Liver (tissue), 9 donors: ENCODE measurements around the gene DCTN1. TPM values are rescaled to one million over a fixed set of nuclear protein-coding genes. Genes with fewer than 3 reads are reported as not detected.

Experiments used
- DNase-seq: peaks from one replicate; pipeline ENCODE4 v3.0.0-alpha.2; 2017; ENCODE audit warnings: low spot score
- H3K27ac ChIP-seq, 2 donors: one replicate each; pipeline ENCODE4 v1.7.0; 2013; ENCODE audit warnings: inconsistent platforms in 2 of 2, low read length in 2 of 2, control low read depth in 1 of 2, low read depth in 1 of 2, mild to moderate bottlenecking in 1 of 2
- H3K27me3 ChIP-seq, 4 donors: one replicate each; pipeline versions ENCODE4 v1.6.1 to v1.7.0; 2013; ENCODE audit warnings: low read length in 3 of 4, inconsistent platforms in 1 of 4, mild to moderate bottlenecking in 1 of 4, moderate library complexity in 1 of 4; ENCODE audit not compliant: control insufficient read depth in 4 of 4, insufficient read depth in 4 of 4
- H3K36me3 ChIP-seq, 4 donors: one replicate each; pipeline versions ENCODE4 v1.6.1 to v1.7.0; 2013; ENCODE audit warnings: low read length in 3 of 4, mild to moderate bottlenecking in 3 of 4, low read depth in 1 of 4, moderate library complexity in 1 of 4; ENCODE audit not compliant: control insufficient read depth in 4 of 4, insufficient read depth in 3 of 4
- H3K4me1 ChIP-seq, 4 donors: one replicate each; pipeline versions ENCODE4 v1.6.1 to v1.7.0; 2013; ENCODE audit warnings: low read length in 3 of 4, mild to moderate bottlenecking in 3 of 4, moderate library complexity in 1 of 4; ENCODE audit not compliant: control insufficient read depth in 4 of 4, insufficient read depth in 4 of 4
- H3K4me3 ChIP-seq, 3 donors: one replicate each; pipeline versions ENCODE4 v1.6.1 to v1.7.0; 2013; ENCODE audit warnings: low read length in 3 of 3, control low read depth in 1 of 3, low read depth in 1 of 3, mild to moderate bottlenecking in 1 of 3
- H3K9ac ChIP-seq, 2 donors: one replicate each; pipeline ENCODE4 v1.7.0; 2013; ENCODE audit warnings: low read length in 2 of 2, mild to moderate bottlenecking in 2 of 2, moderate library complexity in 2 of 2, control low read depth in 1 of 2, low read depth in 1 of 2
- H3K9me3 ChIP-seq, 4 donors: one replicate each; pipeline versions ENCODE4 v1.6.1 to v1.7.0; 2013; ENCODE audit warnings: low read length in 3 of 4; ENCODE audit not compliant: control insufficient read depth in 4 of 4
- FOXA1 ChIP-seq: IDR thresholded peaks from 2 replicates; pipeline ENCODE4 v1.6.1; 2016; ENCODE audit warnings: antibody characterized with exemption
- FOXA2 ChIP-seq: IDR thresholded peaks from 2 replicates; pipeline ENCODE4 v1.6.1; 2016; ENCODE audit warnings: antibody characterized with exemption
- GABPA ChIP-seq, 2 donors: IDR thresholded peaks in 1 of 2; conservative IDR thresholded peaks in 1 of 2; 2 replicates each; pipeline ENCODE4 v1.6.1; 2016; ENCODE audit warnings: antibody characterized with exemption in 2 of 2, mild to moderate bottlenecking in 1 of 2, moderate library complexity in 1 of 2
- HNF4A ChIP-seq, 2 donors: conservative IDR thresholded peaks; 2 replicates each; pipeline ENCODE4 v1.6.1; 2016; ENCODE audit warnings: antibody characterized with exemption in 2 of 2, mild to moderate bottlenecking in 2 of 2
- HNF4G ChIP-seq: IDR thresholded peaks from 2 replicates; pipeline ENCODE4 v1.6.1; 2016; ENCODE audit warnings: antibody characterized with exemption
- JUND ChIP-seq, 2 donors: IDR thresholded peaks; 2 replicates each; pipeline ENCODE4 v1.6.1; 2016; ENCODE audit warnings: antibody characterized with exemption in 2 of 2
- NR2F2 ChIP-seq: IDR thresholded peaks from 2 replicates; pipeline ENCODE4 v1.6.1; 2016; ENCODE audit warnings: antibody characterized with exemption
- RAD21 ChIP-seq, 2 donors: IDR thresholded peaks; 2 replicates each; pipeline ENCODE4 v1.6.1; 2016; ENCODE audit warnings: antibody characterized with exemption in 2 of 2, mild to moderate bottlenecking in 2 of 2
- RXRA ChIP-seq, 2 donors: IDR thresholded peaks; 2 replicates each; pipeline ENCODE4 v1.6.1; 2017 to 2018; ENCODE audit warnings: antibody characterized with exemption in 2 of 2, mild to moderate bottlenecking in 1 of 2
- YY1 ChIP-seq: IDR thresholded peaks from 2 replicates; pipeline ENCODE4 v1.6.1; 2016; ENCODE audit warnings: antibody characterized with exemption, mild to moderate bottlenecking
- WGBS: extraction: QIAGEN DNeasy Blood & Tissue Kit; methylation state at CpG from one replicate; pipeline ENCODE4 v1.1.7; 2013; 5-methylcytosine and 5-hydroxymethylcytosine counted together
- polyA plus RNA-seq, 2 donors: library from polyadenylated mRNA; stranded (reverse) in 1 of 2; unstranded in 1 of 2; fragments of 200-250 nt in 1 of 2; fragments of >200 nt in 1 of 2; fragmentation: Nextera tagmentation in 1 of 2; extraction: Ambion mirVana in 1 of 2; gene quantifications; one replicate each; pipeline versions ENCODE4 v1.2.1 to v1.2.3, GENCODE V29; 2013 to 2015
- total RNA-seq, 2 donors: library from RNA; depleted of rRNA; stranded (reverse); fragments of >200 nt; gene quantifications; one replicate each; pipeline ENCODE4 v1.2.3, GENCODE V29; 2014
- TF ChIP-seq, protein P1 (sequence below): IDR thresholded peaks from 2 replicates; pipeline ENCODE4 v1.6.1; 2016; ENCODE audit warnings: antibody characterized with exemption, mild to moderate bottlenecking
- TF ChIP-seq, protein P2 (sequence below): IDR thresholded peaks from 2 replicates; pipeline ENCODE4 v1.6.1; 2016; ENCODE audit warnings: antibody characterized with exemption
- TF ChIP-seq, protein P3 (sequence below): IDR thresholded peaks from 2 replicates; pipeline ENCODE4 v1.6.1; 2016; ENCODE audit warnings: antibody characterized with exemption
- TF ChIP-seq, protein P4 (sequence below): fragments of 150-350 bp; IDR thresholded peaks from 2 replicates; pipeline ENCODE4 v1.5.1; 2017; ENCODE audit warnings: improper control_type of control experiment, low read depth, low read length; ENCODE audit not compliant: missing input control
- donor health status: healthy.
- donor health status: healthy.
- donor health status: healthy.
- donor health status: healthy.
- donor health status: healthy.

DCTN1 gene
- total and polyA plus RNA-seq, 4 donors: 29.7 to 40.9 (median 33.5) TPM

DNA sequence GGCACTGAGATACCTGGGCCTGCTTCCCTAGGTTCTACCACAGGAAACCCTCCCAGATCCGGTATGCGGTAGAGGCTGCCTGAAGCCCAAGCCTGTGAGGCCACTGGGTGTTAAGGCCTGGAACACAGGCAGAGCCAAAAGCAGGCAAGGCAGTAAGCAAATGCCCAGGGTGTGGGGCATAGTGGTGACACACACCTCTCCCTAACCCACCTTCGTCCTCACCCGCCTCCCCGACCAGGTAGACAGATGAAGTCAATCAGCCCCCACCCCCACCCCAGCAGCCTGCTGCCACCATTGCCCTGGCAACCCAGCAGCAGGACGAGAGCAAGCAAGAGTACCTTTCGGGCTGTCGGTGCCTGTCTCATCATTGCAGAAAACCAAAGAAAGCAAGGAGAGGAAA lies 6.1 kb downstream of the DCTN1 start:
- TF ChIP-seq FOXA1: no peak
- 90% methylated on average over 8 of the region's 8 CpGs for WGBS
- no peak overlapping the region for H3K27ac ChIP-seq
- DNase-seq: no peak
- H3K36me3 ChIP-seq: peaks cover 5 to 41% (median 22%) of the 10 kb centered on the region in 4 donors
- no peaks in the 10 kb centered on the region for H3K4me1 ChIP-seq
- H3K4me3 ChIP-seq: no peak overlapping the region
- H3K9me3 ChIP-seq: no peaks in the 10 kb centered on the region
- no peak overlapping the region for H3K9ac ChIP-seq
- H3K27me3 ChIP-seq: no peaks in the 10 kb centered on the region

DNA sequence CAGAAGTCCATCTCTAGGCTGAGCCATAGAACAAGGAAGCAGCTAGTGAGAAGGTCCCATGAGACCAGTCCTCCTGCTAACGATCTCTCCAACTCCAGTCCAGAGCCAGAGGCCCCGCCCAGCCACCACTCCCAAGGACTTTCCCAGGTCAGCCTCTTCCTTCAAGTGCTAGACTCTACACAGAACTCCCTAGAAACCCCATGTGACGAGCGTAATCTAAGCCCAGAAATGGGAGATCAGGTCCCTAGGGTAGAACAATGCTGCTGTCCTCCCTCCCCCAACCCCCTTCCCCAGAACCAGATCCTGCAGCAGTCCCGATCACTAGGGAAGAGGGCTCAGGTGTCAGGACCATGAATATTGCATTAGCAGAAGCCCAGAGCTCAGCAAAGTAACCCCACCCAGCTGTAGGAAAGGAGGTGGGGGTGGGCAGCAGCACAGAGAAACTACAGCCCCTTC lies 6.9 kb downstream of the DCTN1 start:
- Histone ChIP-seq H3K9ac (no peak overlapping the region), H3K27ac (no peak overlapping the region), H3K27me3 (no peaks in the 10 kb centered on the region), H3K4me3 (no peak overlapping the region), H3K36me3 (peaks cover 6 to 48% (median 29%) of the 10 kb centered on the region in 4 donors), H3K4me1 (no peaks in the 10 kb centered on the region), H3K9me3 (no peaks in the 10 kb centered on the region)
- 88% methylated on average over 5 of the region's 5 CpGs for WGBS
- no peak for TF ChIP-seq HNF4G
- no peak for TF ChIP-seq FOXA2
- DNase-seq: no peak

DNA sequence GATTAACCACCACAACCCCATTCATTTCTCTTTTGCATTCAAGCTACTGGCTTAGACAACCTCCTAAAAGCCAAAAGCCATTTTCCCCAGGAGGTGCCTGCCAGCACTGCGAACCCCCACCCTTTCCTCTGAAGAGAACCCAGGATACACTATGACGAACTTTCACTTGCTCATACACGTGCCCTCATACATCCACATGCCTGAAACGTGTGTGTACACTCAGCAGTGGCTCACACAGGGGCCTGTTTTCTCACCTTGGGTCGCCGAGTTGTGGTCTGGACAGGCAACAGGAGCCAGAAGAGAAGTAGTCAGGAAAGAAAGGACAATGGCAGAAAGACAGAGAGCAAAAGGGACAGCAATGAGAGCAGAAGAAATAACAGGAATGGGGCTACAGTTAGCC lies 7.4 kb downstream of the DCTN1 start:
- 94% methylated on average over 6 of the region's 6 CpGs for WGBS
- H3K9me3 ChIP-seq: no peaks in the 10 kb centered on the region
- H3K27ac ChIP-seq: no peak overlapping the region
- H3K9ac ChIP-seq: no peak overlapping the region
- H3K27me3 ChIP-seq: no peaks in the 10 kb centered on the region
- TF ChIP-seq GABPA (IDR thresholded peaks at IDR 0.05 in 1 of 2, conservative IDR thresholded peaks at IDR 0.05 in 1 of 2): no peak
- TF ChIP-seq, protein P1, sequence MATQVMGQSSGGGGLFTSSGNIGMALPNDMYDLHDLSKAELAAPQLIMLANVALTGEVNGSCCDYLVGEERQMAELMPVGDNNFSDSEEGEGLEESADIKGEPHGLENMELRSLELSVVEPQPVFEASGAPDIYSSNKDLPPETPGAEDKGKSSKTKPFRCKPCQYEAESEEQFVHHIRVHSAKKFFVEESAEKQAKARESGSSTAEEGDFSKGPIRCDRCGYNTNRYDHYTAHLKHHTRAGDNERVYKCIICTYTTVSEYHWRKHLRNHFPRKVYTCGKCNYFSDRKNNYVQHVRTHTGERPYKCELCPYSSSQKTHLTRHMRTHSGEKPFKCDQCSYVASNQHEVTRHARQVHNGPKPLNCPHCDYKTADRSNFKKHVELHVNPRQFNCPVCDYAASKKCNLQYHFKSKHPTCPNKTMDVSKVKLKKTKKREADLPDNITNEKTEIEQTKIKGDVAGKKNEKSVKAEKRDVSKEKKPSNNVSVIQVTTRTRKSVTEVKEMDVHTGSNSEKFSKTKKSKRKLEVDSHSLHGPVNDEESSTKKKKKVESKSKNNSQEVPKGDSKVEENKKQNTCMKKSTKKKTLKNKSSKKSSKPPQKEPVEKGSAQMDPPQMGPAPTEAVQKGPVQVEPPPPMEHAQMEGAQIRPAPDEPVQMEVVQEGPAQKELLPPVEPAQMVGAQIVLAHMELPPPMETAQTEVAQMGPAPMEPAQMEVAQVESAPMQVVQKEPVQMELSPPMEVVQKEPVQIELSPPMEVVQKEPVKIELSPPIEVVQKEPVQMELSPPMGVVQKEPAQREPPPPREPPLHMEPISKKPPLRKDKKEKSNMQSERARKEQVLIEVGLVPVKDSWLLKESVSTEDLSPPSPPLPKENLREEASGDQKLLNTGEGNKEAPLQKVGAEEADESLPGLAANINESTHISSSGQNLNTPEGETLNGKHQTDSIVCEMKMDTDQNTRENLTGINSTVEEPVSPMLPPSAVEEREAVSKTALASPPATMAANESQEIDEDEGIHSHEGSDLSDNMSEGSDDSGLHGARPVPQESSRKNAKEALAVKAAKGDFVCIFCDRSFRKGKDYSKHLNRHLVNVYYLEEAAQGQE: no peak
- no peak for TF ChIP-seq YY1
- no peak for TF ChIP-seq RAD21 (IDR thresholded peaks at IDR 0.05)
- TF ChIP-seq RXRA (IDR thresholded peaks at IDR 0.05): no peak
- TF ChIP-seq, protein P2, sequence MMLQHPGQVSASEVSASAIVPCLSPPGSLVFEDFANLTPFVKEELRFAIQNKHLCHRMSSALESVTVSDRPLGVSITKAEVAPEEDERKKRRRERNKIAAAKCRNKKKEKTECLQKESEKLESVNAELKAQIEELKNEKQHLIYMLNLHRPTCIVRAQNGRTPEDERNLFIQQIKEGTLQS: no peak
- no peak for TF ChIP-seq JUND (IDR thresholded peaks at IDR 0.05)
- TF ChIP-seq NR2F2: no peak
- H3K36me3 ChIP-seq: peaks cover 9 to 54% (median 34%) of the 10 kb centered on the region in 4 donors
- no peak for DNase-seq
- H3K4me1 ChIP-seq: no peaks in the 10 kb centered on the region
- no peak overlapping the region for H3K4me3 ChIP-seq

DNA sequence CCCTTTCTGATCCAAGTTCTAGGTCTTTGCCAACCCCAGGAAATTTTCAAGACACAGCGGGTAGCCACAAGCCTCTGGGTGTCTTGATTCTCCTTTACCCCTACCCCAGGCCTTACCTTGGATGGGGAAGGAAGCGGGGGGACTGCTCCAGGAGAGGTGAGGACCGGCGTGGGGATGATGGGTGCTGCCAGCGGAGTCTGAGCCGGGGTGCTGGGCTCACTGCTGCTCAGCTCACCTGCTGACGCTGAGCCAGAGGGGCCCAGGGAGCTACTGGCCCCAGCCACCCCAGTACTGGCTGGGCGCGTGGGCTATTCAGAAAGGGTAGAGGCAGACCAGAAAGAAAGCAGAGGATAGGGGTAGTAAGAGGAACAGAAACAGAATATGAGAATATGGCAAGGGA lies 8.7 kb downstream of the DCTN1 start:
- H3K27ac ChIP-seq: no peak overlapping the region
- no peaks in the 10 kb centered on the region for H3K4me1 ChIP-seq
- no peak for DNase-seq
- no peaks in the 10 kb centered on the region for H3K27me3 ChIP-seq
- no peak overlapping the region for H3K9ac ChIP-seq
- H3K36me3 ChIP-seq: peaks cover 10 to 59% (median 40%) of the 10 kb centered on the region in 4 donors
- H3K4me3 ChIP-seq: no peak overlapping the region
- 98% methylated on average over 9 of the region's 9 CpGs for WGBS
- H3K9me3 ChIP-seq: no peaks in the 10 kb centered on the region
- TF ChIP-seq NR2F2: no peak
- TF ChIP-seq, protein P3, sequence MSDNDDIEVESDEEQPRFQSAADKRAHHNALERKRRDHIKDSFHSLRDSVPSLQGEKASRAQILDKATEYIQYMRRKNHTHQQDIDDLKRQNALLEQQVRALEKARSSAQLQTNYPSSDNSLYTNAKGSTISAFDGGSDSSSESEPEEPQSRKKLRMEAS: no peak
- no peak for TF ChIP-seq HNF4A (conservative IDR thresholded peaks at IDR 0.05)
- no peak for TF ChIP-seq RAD21 (IDR thresholded peaks at IDR 0.05)
- TF ChIP-seq HNF4G: no peak
- TF ChIP-seq FOXA2: no peak
- TF ChIP-seq RXRA (IDR thresholded peaks at IDR 0.05): no peak
- TF ChIP-seq GABPA (IDR thresholded peaks at IDR 0.05 in 1 of 2, conservative IDR thresholded peaks at IDR 0.05 in 1 of 2): no peak
- TF ChIP-seq, protein P4, sequence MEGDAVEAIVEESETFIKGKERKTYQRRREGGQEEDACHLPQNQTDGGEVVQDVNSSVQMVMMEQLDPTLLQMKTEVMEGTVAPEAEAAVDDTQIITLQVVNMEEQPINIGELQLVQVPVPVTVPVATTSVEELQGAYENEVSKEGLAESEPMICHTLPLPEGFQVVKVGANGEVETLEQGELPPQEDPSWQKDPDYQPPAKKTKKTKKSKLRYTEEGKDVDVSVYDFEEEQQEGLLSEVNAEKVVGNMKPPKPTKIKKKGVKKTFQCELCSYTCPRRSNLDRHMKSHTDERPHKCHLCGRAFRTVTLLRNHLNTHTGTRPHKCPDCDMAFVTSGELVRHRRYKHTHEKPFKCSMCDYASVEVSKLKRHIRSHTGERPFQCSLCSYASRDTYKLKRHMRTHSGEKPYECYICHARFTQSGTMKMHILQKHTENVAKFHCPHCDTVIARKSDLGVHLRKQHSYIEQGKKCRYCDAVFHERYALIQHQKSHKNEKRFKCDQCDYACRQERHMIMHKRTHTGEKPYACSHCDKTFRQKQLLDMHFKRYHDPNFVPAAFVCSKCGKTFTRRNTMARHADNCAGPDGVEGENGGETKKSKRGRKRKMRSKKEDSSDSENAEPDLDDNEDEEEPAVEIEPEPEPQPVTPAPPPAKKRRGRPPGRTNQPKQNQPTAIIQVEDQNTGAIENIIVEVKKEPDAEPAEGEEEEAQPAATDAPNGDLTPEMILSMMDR: no peak
- TF ChIP-seq, protein P1: no peak
